ENCODE measurements around the gene TBL3. TPM values are rescaled to one million over a fixed set of nuclear protein-coding genes. Genes with fewer than 3 reads are reported as not detected.

Gene TBL3
- total and polyA plus RNA-seq, 3 experiments from 2014 or later, result 62.9 to 78.0 (median 74.6) TPM

DNA sequence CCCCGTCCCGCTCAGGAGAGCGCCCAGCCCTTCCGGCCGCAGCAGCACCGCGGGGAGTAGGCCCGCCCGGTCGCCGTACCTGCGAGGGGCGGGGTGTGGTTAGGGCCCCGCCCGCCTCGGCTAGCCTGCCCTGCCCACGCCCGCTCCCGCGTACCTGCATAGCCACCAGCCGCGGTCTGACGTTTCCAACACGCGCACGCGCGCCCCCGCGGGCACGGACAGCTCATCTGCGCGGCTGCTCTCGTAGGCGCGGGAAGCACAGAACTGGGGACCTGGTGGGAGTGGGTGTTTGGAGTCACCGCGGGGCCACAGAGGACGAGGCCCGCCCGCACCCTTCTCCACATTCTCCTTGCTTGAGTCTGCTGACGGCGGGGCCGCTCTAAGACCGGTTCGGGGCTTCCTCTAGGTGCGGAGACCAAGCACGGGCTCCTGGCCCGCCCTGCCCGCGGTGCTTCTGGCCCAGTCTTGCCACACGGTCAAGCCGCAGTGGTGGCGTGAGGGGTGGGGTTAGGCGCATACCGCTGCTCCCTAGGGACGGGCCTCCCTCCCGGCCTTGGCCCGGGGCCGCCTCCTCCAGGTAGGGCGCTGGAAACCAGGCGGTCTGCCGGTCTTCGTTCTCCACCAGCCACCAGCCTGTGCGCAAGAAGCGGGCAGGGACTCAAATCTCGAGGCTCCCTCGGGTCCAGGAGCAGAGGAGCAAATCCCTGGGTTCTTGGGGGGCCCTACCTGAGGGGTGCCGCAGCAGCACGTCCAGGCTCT, 7.6 kb downstream of the TBL3 start:
- DNase-seq, result no peak
- Histone ChIP-seq H3K27ac (ENCODE audit: low read depth, low read length) (no peak overlapping the region), H3K27me3 (ENCODE audit: insufficient read depth, low read length, poor library complexity, severe bottlenecking) (peaks cover 16% of the 10 kb centered on the region), H3K36me3 (ENCODE audit: insufficient read depth, low read length) (peaks cover 20% of the 10 kb centered on the region), H3K4me1 (ENCODE audit: insufficient read depth, low read length) (peaks cover 11% of the 10 kb centered on the region), H3K9me3 (ENCODE audit: low read length) (no peaks in the 10 kb centered on the region), H3K4me3 (ENCODE audit: low read length) (no peak overlapping the region)
- H3K4me1 Mint-ChIP-seq, result peaks cover 2 to 12% (median 6%) of the 10 kb centered on the region in 3 donors
- H3K4me3 Mint-ChIP-seq, result peak overlapping the region in 1 of 7 donors; percentile 32
- H3K27ac Mint-ChIP-seq, result no peak overlapping the region
- H3K36me3 Mint-ChIP-seq, result peaks cover 0 to 40% (median 2%) of the 10 kb centered on the region in 3 donors
- CTCF ChIA-PET, result interaction anchor here (1.5 kb wide), 1 partner anchor 24 kb away, joined by 4 read pairs; no protein-coding TSS in a partner anchor
- POLR2A ChIA-PET, result interaction anchor here (0.5 to 1.7 kb wide), 2 partner anchors 43 to 197 kb away, joined by 3 to 4 read pairs; partner anchors contain the start of genes NUBP2 and SPSB3
- H3K9me3 Mint-ChIP-seq, result no peaks in the 10 kb centered on the region
- H3K27me3 Mint-ChIP-seq, result peaks cover 12 to 16% of the 10 kb centered on the region in 2 donors

DNA sequence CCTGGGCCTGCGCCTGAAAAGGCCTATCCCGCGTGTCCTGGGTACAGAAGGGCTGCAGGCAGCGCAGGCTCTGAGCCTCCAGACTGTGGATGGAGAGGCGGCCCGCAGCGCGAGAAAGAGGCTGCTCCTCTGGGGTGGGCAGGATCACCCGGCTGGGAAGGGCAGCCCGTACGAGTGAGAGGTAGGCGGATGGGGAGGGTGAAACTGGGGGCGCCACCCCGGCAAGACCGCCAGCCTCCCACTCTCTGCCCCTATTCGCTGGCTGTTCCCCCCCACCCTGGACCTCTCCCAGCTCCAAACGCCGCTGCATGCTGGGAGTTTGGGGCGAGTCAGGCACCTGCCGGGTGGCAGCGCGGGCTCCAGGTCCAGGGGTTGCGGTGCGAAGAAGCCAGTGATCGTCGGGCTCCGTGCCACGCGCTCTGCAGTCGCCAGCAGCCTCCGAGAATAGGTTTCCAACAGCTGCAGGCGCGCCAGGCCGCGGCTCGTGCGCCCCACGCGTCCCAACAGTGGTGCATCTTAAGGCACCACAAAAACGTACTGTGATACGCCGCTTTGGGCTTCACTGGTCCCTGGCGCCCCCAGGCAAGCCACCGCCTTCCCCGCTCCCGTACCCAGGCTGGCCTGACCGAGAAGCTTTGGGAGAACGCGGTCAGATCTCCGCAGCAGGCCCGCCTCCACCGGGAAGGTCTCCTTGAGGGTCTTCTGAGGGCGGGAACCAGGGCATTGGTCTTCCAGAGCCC, 8.3 kb downstream of the TBL3 start:
- Histone ChIP-seq H3K27me3 (ENCODE audit: insufficient read depth, low read length, poor library complexity, severe bottlenecking) (peaks cover 16% of the 10 kb centered on the region), H3K4me1 (ENCODE audit: insufficient read depth, low read length) (peaks cover 18% of the 10 kb centered on the region), H3K9me3 (ENCODE audit: low read length) (no peaks in the 10 kb centered on the region), H3K36me3 (ENCODE audit: insufficient read depth, low read length) (peaks cover 15% of the 10 kb centered on the region), H3K27ac (ENCODE audit: low read depth, low read length) (no peak overlapping the region), H3K4me3 (ENCODE audit: low read length) (no peak overlapping the region)
- CTCF ChIA-PET, result interaction anchor here (1.5 kb wide), 1 partner anchor 23 kb away, joined by 4 read pairs; no protein-coding TSS in a partner anchor
- peaks cover 8 to 19% (median 12%) of the 10 kb centered on the region in 3 donors for H3K4me1 Mint-ChIP-seq
- no peak for DNase-seq
- no peak overlapping the region for H3K27ac Mint-ChIP-seq
- no peak overlapping the region for H3K4me3 Mint-ChIP-seq
- H3K9me3 Mint-ChIP-seq, result no peaks in the 10 kb centered on the region
- H3K36me3 Mint-ChIP-seq, result peaks cover 0 to 34% (median 2%) of the 10 kb centered on the region in 3 donors
- H3K27me3 Mint-ChIP-seq, result peaks cover 12 to 16% of the 10 kb centered on the region in 2 donors
- POLR2A ChIA-PET, result interaction anchor here (0.7 kb wide), 1 partner anchor 235 kb away, joined by 3 read pairs; the partner anchor contains the start of gene PGP

DNA sequence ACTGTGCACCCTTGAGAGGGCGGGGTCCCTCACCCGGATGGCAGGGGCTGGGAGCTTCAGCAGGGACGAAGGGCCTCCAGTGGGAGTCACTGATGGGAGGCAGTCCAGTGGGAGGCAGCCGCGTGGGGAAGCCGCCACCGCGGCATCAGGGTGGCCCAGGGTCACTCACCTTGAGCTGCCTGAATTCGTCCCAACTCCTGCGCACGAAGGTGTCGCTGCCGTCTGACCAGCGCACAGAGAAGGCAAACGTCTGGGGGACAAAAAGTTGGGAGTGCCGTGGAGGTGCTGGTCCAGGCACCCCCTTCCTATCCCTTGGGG, 8.9 kb downstream of the TBL3 start:
- Mint-ChIP-seq H3K9me3 (no peaks in the 10 kb centered on the region), H3K27me3 (peaks cover 13 to 16% of the 10 kb centered on the region in 2 donors), H3K4me3 (no peak overlapping the region), H3K4me1 (peaks cover 8 to 23% (median 12%) of the 10 kb centered on the region in 3 donors), H3K36me3 (peaks cover 0 to 32% (median 2%) of the 10 kb centered on the region in 3 donors), H3K27ac (no peak overlapping the region)
- ChIA-PET CTCF (interaction anchor here (1.5 kb wide), 1 partner anchor 23 kb away, joined by 4 read pairs; no protein-coding TSS in a partner anchor), POLR2A (interaction anchor here (0.7 to 1.4 kb wide), 3 partner anchors 11 to 234 kb away, joined by 3 to 4 read pairs (median 3); partner anchors contain the start of gene PGP)
- Histone ChIP-seq H3K27me3 (ENCODE audit: insufficient read depth, low read length, poor library complexity, severe bottlenecking) (peaks cover 16% of the 10 kb centered on the region), H3K27ac (ENCODE audit: low read depth, low read length) (no peak overlapping the region), H3K36me3 (ENCODE audit: insufficient read depth, low read length) (peaks cover 11% of the 10 kb centered on the region), H3K4me3 (ENCODE audit: low read length) (no peak overlapping the region), H3K9me3 (ENCODE audit: low read length) (no peaks in the 10 kb centered on the region), H3K4me1 (ENCODE audit: insufficient read depth, low read length) (peaks cover 20% of the 10 kb centered on the region)
- DNase-seq, result no peak

DNA sequence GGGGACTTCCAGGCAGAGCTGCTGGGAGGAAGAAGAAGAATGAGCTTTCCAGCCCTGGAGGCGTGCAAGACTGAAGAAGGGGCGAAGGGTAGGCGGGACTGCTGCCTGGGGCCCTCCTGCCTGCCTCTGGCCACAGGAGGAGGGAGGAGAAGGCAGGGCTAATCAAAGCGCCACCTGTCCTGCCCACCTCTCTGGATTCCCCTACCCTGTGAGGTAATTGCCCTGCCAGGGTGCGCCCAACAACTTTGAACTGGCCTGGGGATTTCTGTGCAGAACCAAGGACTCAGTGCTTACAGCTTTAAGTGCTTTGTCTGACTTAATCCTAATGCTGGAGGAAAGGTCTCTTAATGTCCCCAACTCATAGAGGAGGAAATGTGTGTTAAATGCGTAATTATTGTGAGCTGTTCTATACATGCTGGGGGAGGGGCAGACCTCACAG, 9.6 kb downstream of the TBL3 start, which contains the start of gene NOXO1:
Gene NOXO1 (minus strand): TSS at position 72 of the 439 bp plus-strand sequence. CDS start 290 bp downstream, outside the sequence.
- H3K4me3 ChIP-seq (ENCODE audit: low read length), result no peak within 1 kb of the TSS
- CTCF ChIA-PET, result interaction anchor here (1.5 kb wide), 1 partner anchor 22 kb away, joined by 4 read pairs; no protein-coding TSS in a partner anchor
- H3K27me3 ChIP-seq (ENCODE audit: insufficient read depth, low read length, poor library complexity, severe bottlenecking), result peaks cover 16% of the 10 kb centered on the region
- no peak for DNase-seq
- H3K9me3 Mint-ChIP-seq, result no peaks in the 10 kb centered on the region
- peak within 1 kb of the TSS; percentile 7 to 85 (median 77) for H3K4me3 Mint-ChIP-seq
- peaks cover 5% of the 10 kb centered on the region for H3K36me3 ChIP-seq (ENCODE audit: insufficient read depth, low read length)
- peaks cover 0 to 31% (median 0%) of the 10 kb centered on the region in 3 donors for H3K36me3 Mint-ChIP-seq
- peaks cover 20% of the 10 kb centered on the region for H3K4me1 ChIP-seq (ENCODE audit: insufficient read depth, low read length)
- peak within 1 kb of the TSS in 3 of 8 donors; percentile 11 to 86 (median 50) for H3K27ac Mint-ChIP-seq
- no peak within 1 kb of the TSS for H3K27ac ChIP-seq (ENCODE audit: low read depth, low read length)
- no peaks in the 10 kb centered on the region for H3K9me3 ChIP-seq (ENCODE audit: low read length)
- POLR2A ChIA-PET, result interaction anchor here (1.0 to 1.4 kb wide), 2 partner anchors 10 to 11 kb away, joined by 3 to 4 read pairs; no protein-coding TSS in a partner anchor
- peaks cover 15 to 16% of the 10 kb centered on the region in 2 donors for H3K27me3 Mint-ChIP-seq
- H3K4me1 Mint-ChIP-seq, result peaks cover 8 to 23% (median 12%) of the 10 kb centered on the region in 3 donors

DNA sequence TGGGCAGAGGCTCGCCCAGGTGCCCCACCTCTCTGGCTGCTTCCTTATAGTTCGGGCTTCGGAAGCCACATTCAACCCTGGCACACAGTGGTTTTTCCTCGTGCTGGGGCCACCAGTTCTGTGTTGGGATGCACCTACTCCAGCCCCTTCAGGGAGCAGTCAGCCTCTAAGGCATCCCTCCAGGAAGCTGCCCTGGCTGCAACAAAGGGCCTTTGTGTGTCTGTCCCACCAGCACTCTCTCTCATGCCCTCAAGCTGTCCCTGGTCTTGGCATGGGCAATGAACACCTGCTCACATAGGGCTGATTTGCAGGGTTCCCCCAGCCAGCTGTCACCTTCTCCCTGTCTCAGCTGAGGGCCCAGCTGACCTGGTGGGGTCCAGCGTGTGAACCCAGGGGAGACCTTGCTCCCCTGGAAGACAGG, 10.2 kb downstream of the TBL3 start:
- H3K27me3 Mint-ChIP-seq, result peaks cover 16% of the 10 kb centered on the region in 2 donors
- peak overlapping the region in 5 of 7 donors; percentile 29 to 85 (median 82) for H3K4me3 Mint-ChIP-seq
- peaks cover 16% of the 10 kb centered on the region for H3K27me3 ChIP-seq (ENCODE audit: insufficient read depth, low read length, poor library complexity, severe bottlenecking)

DNA sequence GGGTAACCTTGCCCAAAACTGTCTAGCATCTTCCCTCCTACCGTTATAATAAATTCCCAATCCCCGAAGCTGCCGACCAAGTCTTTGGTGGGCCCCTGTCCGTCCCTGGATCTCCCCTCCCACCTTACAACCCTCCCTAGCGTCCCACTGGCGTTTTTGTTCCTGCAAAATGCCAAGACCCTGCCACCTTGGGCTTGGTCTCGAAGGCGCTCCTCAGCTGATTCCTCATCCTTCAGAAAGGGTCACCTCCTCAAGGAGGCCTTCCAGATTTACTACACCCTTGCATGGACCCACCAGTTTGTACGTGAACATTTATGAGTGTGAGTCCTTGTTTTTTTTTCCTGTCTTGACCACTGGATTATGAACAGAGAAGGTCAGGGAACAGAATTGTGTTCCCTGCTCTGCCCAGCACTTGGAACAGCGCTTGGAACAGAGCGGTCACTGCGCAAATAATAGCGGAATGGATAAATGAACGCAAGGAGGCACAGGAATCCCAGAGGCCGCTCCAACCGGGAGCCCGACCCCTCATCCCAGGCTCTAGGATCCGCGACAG, 11.2 kb downstream of the TBL3 start:
- Mint-ChIP-seq H3K36me3 (peaks cover 0 to 23% (median 0%) of the 10 kb centered on the region in 3 donors), H3K4me3 (peak overlapping the region; percentile 77 to 92 (median 82)), H3K9me3 (no peaks in the 10 kb centered on the region), H3K27me3 (peaks cover 16% of the 10 kb centered on the region in 2 donors), H3K27ac (peak overlapping the region in 7 of 8 donors; percentile 41 to 86 (median 55)), H3K4me1 (peaks cover 8 to 23% (median 12%) of the 10 kb centered on the region in 3 donors)
- ChIA-PET CTCF (interaction anchor here (1.1 to 1.7 kb wide), 4 partner anchors 17 to 54 kb away, joined by 3 read pairs; partner anchors contain the start of gene RPS2), POLR2A (interaction anchor here (1.1 to 3.2 kb wide), 3 partner anchors 12 to 172 kb away, joined by 3 to 23 read pairs (median 6); partner anchors contain the start of genes RPS2, TBL3 and TRAF7)
- Histone ChIP-seq H3K4me3 (ENCODE audit: low read length) (peak overlapping the region; percentile 73), H3K27me3 (ENCODE audit: insufficient read depth, low read length, poor library complexity, severe bottlenecking) (peaks cover 16% of the 10 kb centered on the region), H3K9me3 (ENCODE audit: low read length) (no peaks in the 10 kb centered on the region), H3K27ac (ENCODE audit: low read depth, low read length) (peak overlapping the region; percentile 54), H3K4me1 (ENCODE audit: insufficient read depth, low read length) (peaks cover 20% of the 10 kb centered on the region), H3K36me3 (ENCODE audit: insufficient read depth, low read length) (no peaks in the 10 kb centered on the region)
- no peak for DNase-seq

More for the DNA sequence above, 10.2 kb downstream of the TBL3 start:
- Histone ChIP-seq H3K4me1 (ENCODE audit: insufficient read depth, low read length) (peaks cover 20% of the 10 kb centered on the region), H3K9me3 (ENCODE audit: low read length) (no peaks in the 10 kb centered on the region), H3K4me3 (ENCODE audit: low read length) (no peak overlapping the region), H3K27ac (ENCODE audit: low read depth, low read length) (no peak overlapping the region), H3K36me3 (ENCODE audit: insufficient read depth, low read length) (no peaks in the 10 kb centered on the region)
- CTCF ChIA-PET, result interaction anchor here (1.5 to 1.7 kb wide), 2 partner anchors 16 to 22 kb away, joined by 3 read pairs; no protein-coding TSS in a partner anchor
- POLR2A ChIA-PET, result interaction anchor here (1.1 to 3.2 kb wide), 3 partner anchors 10 to 17 kb away, joined by 3 to 23 read pairs (median 3); partner anchors contain the start of genes RPS2 and TBL3
- Mint-ChIP-seq H3K9me3 (no peaks in the 10 kb centered on the region), H3K36me3 (peaks cover 0 to 32% (median 0%) of the 10 kb centered on the region in 3 donors), H3K27ac (peak overlapping the region in 2 of 8 donors; percentile 11 to 86), H3K4me1 (peaks cover 8 to 23% (median 12%) of the 10 kb centered on the region in 3 donors)
- no peak for DNase-seq

Measured in CD8-positive, alpha-beta memory T cell (primary cell).